GM12878 (cell line): Measurements from ENCODE around the gene DEPDC7.

Source experiments
- BMI1 ChIP-seq: fragments of 450-650 bp; IDR thresholded peaks from 2 replicates; pipeline ENCODE4 v1.6.1; 2016; ENCODE audit warnings: mild to moderate bottlenecking, moderate library complexity, borderline replicate concordance
- FOS ChIP-seq: IDR thresholded peaks from 3 replicates; pipeline ENCODE4 v1.6.1; 2011; ENCODE audit warnings: borderline replicate concordance; ENCODE audit not compliant: insufficient read length; ENCODE audit errors: extremely low read depth
- GABPA ChIP-seq: IDR thresholded peaks from 2 replicates; pipeline ENCODE4 v1.6.1; 2014; ENCODE audit warnings: antibody characterized with exemption, low read depth, mild to moderate bottlenecking, inconsistent platforms
- RFX5 ChIP-seq: IDR thresholded peaks from 2 replicates; pipeline ENCODE4 v1.6.1; 2011; ENCODE audit warnings: low read depth, low read length, improper control_type of control experiment
- SMC3 ChIP-seq: IDR thresholded peaks from 2 replicates; pipeline ENCODE4 v1.6.1; 2011; ENCODE audit warnings: low read length, improper control_type of control experiment, borderline replicate concordance
- ZZZ3 ChIP-seq: IDR thresholded peaks from 2 replicates; pipeline ENCODE4 v1.6.1; 2011; ENCODE audit warnings: low read depth; ENCODE audit not compliant: control insufficient read depth, insufficient read length
- TF ChIP-seq, protein P1 (sequence below), 3 experiments: IDR thresholded peaks in 2 of 3; conservative IDR thresholded peaks in 1 of 3; 2 replicates each; pipeline ENCODE4 v1.5.1; 2011; ENCODE audit warnings: low read depth in 3 of 3, low read length in 3 of 3, mild to moderate bottlenecking in 3 of 3, control low read depth in 2 of 3, moderate library complexity in 2 of 3, inconsistent platforms in 1 of 3, mixed read lengths in 1 of 3; ENCODE audit not compliant: control insufficient read depth in 2 of 3, insufficient read depth in 1 of 3; ENCODE audit errors: extremely low read depth in 1 of 3
- TF ChIP-seq, protein P2 (sequence below): fragments of 450-650 bp; IDR thresholded peaks from 2 replicates; pipeline ENCODE4 v1.6.1; 2017; ENCODE audit warnings: mild to moderate bottlenecking

DNA sequence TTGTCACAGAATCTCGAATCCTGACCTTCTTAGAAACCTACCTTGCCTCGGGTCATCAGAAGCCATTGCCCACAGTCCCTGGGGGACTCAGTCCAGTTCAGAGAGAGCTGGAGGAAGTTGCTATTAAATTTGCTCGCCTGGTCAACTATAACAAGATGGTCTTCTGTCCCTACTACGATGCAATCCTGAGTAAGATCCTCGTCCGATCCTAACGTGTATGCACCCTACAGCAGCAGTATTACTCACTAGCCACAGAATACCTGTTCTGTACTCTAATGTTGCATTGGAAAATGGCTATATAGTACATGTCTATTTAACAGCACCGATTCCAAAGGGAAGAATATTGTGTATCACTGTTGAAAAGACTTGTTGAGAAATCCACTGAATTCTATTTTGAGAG, 56.8 kb downstream of the DEPDC7 start:
- TF ChIP-seq, protein P1, sequence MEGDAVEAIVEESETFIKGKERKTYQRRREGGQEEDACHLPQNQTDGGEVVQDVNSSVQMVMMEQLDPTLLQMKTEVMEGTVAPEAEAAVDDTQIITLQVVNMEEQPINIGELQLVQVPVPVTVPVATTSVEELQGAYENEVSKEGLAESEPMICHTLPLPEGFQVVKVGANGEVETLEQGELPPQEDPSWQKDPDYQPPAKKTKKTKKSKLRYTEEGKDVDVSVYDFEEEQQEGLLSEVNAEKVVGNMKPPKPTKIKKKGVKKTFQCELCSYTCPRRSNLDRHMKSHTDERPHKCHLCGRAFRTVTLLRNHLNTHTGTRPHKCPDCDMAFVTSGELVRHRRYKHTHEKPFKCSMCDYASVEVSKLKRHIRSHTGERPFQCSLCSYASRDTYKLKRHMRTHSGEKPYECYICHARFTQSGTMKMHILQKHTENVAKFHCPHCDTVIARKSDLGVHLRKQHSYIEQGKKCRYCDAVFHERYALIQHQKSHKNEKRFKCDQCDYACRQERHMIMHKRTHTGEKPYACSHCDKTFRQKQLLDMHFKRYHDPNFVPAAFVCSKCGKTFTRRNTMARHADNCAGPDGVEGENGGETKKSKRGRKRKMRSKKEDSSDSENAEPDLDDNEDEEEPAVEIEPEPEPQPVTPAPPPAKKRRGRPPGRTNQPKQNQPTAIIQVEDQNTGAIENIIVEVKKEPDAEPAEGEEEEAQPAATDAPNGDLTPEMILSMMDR (IDR thresholded peaks at IDR 0.05 in 2 of 3, conservative IDR thresholded peaks at IDR 0.05 in 1 of 3; ENCODE audit: control insufficient read depth in 2 of 3, extremely low read depth in 1 of 3, insufficient read depth in 1 of 3, low read depth in 3 of 3, low read length in 3 of 3): no peak
- TF ChIP-seq ZZZ3 (no peak), SMC3 (no peak), FOS (no peak), GABPA (no peak), BMI1 (no peak), RFX5 (no peak)
- TF ChIP-seq, protein P2, sequence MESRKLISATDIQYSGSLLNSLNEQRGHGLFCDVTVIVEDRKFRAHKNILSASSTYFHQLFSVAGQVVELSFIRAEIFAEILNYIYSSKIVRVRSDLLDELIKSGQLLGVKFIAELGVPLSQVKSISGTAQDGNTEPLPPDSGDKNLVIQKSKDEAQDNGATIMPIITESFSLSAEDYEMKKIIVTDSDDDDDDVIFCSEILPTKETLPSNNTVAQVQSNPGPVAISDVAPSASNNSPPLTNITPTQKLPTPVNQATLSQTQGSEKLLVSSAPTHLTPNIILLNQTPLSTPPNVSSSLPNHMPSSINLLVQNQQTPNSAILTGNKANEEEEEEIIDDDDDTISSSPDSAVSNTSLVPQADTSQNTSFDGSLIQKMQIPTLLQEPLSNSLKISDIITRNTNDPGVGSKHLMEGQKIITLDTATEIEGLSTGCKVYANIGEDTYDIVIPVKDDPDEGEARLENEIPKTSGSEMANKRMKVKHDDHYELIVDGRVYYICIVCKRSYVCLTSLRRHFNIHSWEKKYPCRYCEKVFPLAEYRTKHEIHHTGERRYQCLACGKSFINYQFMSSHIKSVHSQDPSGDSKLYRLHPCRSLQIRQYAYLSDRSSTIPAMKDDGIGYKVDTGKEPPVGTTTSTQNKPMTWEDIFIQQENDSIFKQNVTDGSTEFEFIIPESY: no peak
